ENCODE measurements around the gene EHBP1. TPM values are rescaled to one million over a fixed set of nuclear protein-coding genes. Genes with fewer than 3 reads are reported as not detected.
A peak's percentile ranks its signal among the peaks of the same experiment; 100 is the strongest.

The EHBP1 gene
- total and polyA plus RNA-seq, 4 experiments from 2014 or later, result 9.2 to 31.9 (median 21.0) TPM

DNA sequence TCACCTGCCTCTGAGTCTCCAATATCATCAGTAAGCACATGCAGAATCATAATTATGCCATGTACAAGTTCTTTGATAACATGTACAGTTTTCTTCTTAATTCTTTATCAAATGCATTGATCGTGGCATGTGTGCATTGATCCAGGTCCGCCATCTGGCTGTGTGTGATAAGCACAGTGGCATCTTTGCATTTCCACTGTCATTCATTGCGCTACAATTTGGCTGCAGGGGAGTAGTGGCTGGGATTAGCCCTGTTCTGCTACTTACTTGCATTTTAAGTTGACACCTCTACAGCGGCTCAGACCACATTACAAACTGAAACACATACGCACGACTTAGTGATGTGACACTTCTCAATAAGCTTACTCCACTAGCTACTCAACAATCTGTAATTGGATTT lies 261.5 kb downstream of the EHBP1 start:
- Mint-ChIP-seq H3K27me3 (no peaks in the 10 kb centered on the region), H3K9me3 (no peaks in the 10 kb centered on the region), H3K4me1 (no peaks in the 10 kb centered on the region), H3K27ac (no peak overlapping the region), H3K4me3 (no peak overlapping the region), H3K36me3 (peaks cover 7 to 10% of the 10 kb centered on the region in 2 donors)
- CTCF ChIA-PET (ENCODE audit: partially characterized antibody), result no interaction called here
- no peak overlapping the region for H3K4me3 ChIP-seq (ENCODE audit: low read length in 2 of 2)
- no peaks in the 10 kb centered on the region for H3K9me3 ChIP-seq (ENCODE audit: control insufficient read depth in 1 of 2, low read length in 2 of 2)
- H3K27me3 ChIP-seq (ENCODE audit: insufficient read depth, low read length), result no peaks in the 10 kb centered on the region
- no peak for DNase-seq
- H3K4me1 ChIP-seq (ENCODE audit: insufficient read depth, low read length), result no peaks in the 10 kb centered on the region
- intact Hi-C loops (cut with micrococcal nuclease), result no loop called here
- H3K36me3 ChIP-seq (ENCODE audit: insufficient read depth, low read length), result no peaks in the 10 kb centered on the region
- no peak overlapping the region for H3K27ac ChIP-seq (ENCODE audit: low read depth, low read length)
- POLR2A ChIA-PET (ENCODE audit: partially characterized antibody), result no interaction called here

DNA sequence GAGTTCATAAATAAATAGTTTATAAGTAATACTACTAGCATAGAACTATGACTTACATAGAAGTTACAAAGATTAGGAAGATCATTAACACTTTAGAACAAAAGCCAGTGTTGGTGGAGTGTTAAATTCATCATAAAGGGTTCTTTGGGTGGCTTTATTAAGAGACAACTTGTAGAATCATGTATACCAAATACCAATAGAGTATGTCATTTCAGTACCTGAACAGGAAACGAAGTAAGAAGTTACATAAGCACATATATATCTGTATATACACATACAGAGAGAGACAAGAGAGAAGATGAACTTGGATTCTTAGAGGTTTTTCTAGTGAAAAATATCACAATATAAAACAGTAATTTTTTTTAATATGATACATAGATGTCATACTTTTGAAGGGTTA lies 262.7 kb downstream of the EHBP1 start:
- intact Hi-C loops (cut with micrococcal nuclease), result no loop called here
- POLR2A ChIA-PET (ENCODE audit: partially characterized antibody), result no interaction called here
- no peak overlapping the region for H3K4me3 Mint-ChIP-seq

DNA sequence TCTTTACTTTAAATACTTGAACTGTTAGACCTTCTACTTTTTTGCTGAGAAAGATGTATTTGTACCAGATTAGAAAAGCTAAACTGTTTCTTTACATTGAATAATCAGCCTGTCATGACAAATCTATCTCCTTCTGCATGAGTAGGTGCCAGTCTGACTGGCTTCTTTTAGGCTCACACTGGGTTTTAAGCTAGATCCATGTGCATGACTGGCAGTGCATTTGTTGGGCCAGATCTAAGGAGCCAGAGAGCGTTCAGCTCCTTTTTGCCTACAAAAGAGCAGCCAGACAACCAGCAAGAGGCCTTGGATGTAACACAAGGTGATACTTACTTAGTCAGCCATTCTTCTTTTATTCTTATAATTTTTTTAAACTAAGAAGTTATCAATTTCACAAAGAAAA lies 263.2 kb downstream of the EHBP1 start:
- Histone ChIP-seq H3K4me3 (ENCODE audit: low read length in 2 of 2) (no peak overlapping the region), H3K36me3 (ENCODE audit: insufficient read depth, low read length) (no peaks in the 10 kb centered on the region), H3K27me3 (ENCODE audit: insufficient read depth, low read length) (no peaks in the 10 kb centered on the region), H3K27ac (ENCODE audit: low read depth, low read length) (no peak overlapping the region), H3K4me1 (ENCODE audit: insufficient read depth, low read length) (no peaks in the 10 kb centered on the region), H3K9me3 (ENCODE audit: control insufficient read depth in 1 of 2, low read length in 2 of 2) (no peaks in the 10 kb centered on the region)
- Mint-ChIP-seq H3K36me3 (peaks cover 7 to 13% of the 10 kb centered on the region in 2 donors), H3K4me1 (no peaks in the 10 kb centered on the region), H3K9me3 (no peaks in the 10 kb centered on the region), H3K27me3 (no peaks in the 10 kb centered on the region), H3K4me3 (no peak overlapping the region), H3K27ac (no peak overlapping the region)
- intact Hi-C loops (cut with micrococcal nuclease), result no loop called here
- ChIA-PET CTCF (ENCODE audit: partially characterized antibody) (no interaction called here), POLR2A (ENCODE audit: partially characterized antibody) (no interaction called here)
- no peak for DNase-seq

More for the DNA sequence above, 262.7 kb downstream of the EHBP1 start:
- Histone ChIP-seq H3K4me3 (ENCODE audit: low read length in 2 of 2) (no peak overlapping the region), H3K27me3 (ENCODE audit: insufficient read depth, low read length) (no peaks in the 10 kb centered on the region), H3K36me3 (ENCODE audit: insufficient read depth, low read length) (no peaks in the 10 kb centered on the region), H3K9me3 (ENCODE audit: control insufficient read depth in 1 of 2, low read length in 2 of 2) (no peaks in the 10 kb centered on the region), H3K4me1 (ENCODE audit: insufficient read depth, low read length) (no peaks in the 10 kb centered on the region), H3K27ac (ENCODE audit: low read depth, low read length) (no peak overlapping the region)
- H3K27me3 Mint-ChIP-seq, result no peaks in the 10 kb centered on the region
- H3K27ac Mint-ChIP-seq, result no peak overlapping the region
- no peak for DNase-seq
- peaks cover 7 to 13% of the 10 kb centered on the region in 2 donors for H3K36me3 Mint-ChIP-seq
- H3K4me1 Mint-ChIP-seq, result no peaks in the 10 kb centered on the region
- CTCF ChIA-PET (ENCODE audit: partially characterized antibody), result no interaction called here
- no peaks in the 10 kb centered on the region for H3K9me3 Mint-ChIP-seq

DNA sequence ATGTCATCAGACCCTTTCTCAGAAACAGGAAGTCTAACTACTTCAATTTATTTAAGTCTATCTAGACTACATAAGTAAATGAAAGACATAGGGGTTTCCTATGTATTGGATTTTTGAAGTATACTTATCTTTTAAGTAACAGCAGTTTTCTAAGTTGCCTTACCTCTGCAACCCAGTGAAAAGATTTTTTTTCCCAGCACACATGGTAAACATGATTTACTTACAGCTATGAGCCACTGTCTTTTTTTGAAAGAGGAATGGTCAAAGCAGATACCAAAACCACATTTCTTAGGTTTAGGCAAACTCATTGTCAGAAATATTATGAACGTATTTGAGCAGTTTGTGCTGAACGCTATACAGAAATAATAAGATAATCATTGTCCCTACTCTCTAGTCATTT lies 266.4 kb downstream of the EHBP1 start:
- DNase-seq, result no peak
- ChIA-PET POLR2A (ENCODE audit: partially characterized antibody) (no interaction called here), CTCF (ENCODE audit: partially characterized antibody) (no interaction called here)
- Mint-ChIP-seq H3K27me3 (no peaks in the 10 kb centered on the region), H3K4me3 (no peak overlapping the region), H3K4me1 (no peaks in the 10 kb centered on the region), H3K27ac (peak overlapping the region in 1 of 7 donors; percentile 8), H3K9me3 (peaks cover 0 to 2% (median 0%) of the 10 kb centered on the region in 8 donors), H3K36me3 (peaks cover 0 to 3% of the 10 kb centered on the region in 2 donors)
- intact Hi-C loops (cut with micrococcal nuclease), result no loop called here
- Histone ChIP-seq H3K27me3 (ENCODE audit: insufficient read depth, low read length) (no peaks in the 10 kb centered on the region), H3K36me3 (ENCODE audit: insufficient read depth, low read length) (no peaks in the 10 kb centered on the region), H3K27ac (ENCODE audit: low read depth, low read length) (no peak overlapping the region), H3K9me3 (ENCODE audit: control insufficient read depth in 1 of 2, low read length in 2 of 2) (no peaks in the 10 kb centered on the region), H3K4me3 (ENCODE audit: low read length in 2 of 2) (no peak overlapping the region), H3K4me1 (ENCODE audit: insufficient read depth, low read length) (no peaks in the 10 kb centered on the region)

DNA sequence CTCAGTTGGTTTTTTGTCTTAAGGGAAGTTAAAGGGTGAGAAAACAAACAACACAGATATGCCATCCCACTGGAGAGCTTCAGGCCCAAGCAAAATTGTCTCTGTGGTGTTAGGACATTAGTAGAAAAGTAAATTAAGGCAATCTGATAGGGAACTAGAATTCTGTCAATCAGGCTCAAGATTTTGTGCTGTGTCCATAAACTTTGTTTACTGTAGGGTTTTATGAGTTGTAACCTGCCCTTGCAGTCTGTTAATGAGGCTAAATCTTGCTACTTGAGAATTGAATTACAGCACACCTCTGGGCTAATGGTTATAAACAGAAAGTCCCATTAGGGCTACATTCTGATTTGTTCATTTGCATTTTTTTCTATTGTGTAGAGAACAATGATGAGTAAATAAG lies 267.1 kb downstream of the EHBP1 start:
- Mint-ChIP-seq H3K27ac (no peak overlapping the region), H3K36me3 (peaks cover 0 to 3% of the 10 kb centered on the region in 2 donors), H3K4me3 (no peak overlapping the region), H3K9me3 (peaks cover 0 to 2% (median 0%) of the 10 kb centered on the region in 8 donors), H3K27me3 (no peaks in the 10 kb centered on the region), H3K4me1 (no peaks in the 10 kb centered on the region)
- no peak for DNase-seq
- Histone ChIP-seq H3K27me3 (ENCODE audit: insufficient read depth, low read length) (no peaks in the 10 kb centered on the region), H3K27ac (ENCODE audit: low read depth, low read length) (no peak overlapping the region), H3K4me3 (ENCODE audit: low read length in 2 of 2) (no peak overlapping the region), H3K36me3 (ENCODE audit: insufficient read depth, low read length) (no peaks in the 10 kb centered on the region), H3K9me3 (ENCODE audit: control insufficient read depth in 1 of 2, low read length in 2 of 2) (no peaks in the 10 kb centered on the region), H3K4me1 (ENCODE audit: insufficient read depth, low read length) (no peaks in the 10 kb centered on the region)
- intact Hi-C loops (cut with micrococcal nuclease), result no loop called here
- POLR2A ChIA-PET (ENCODE audit: partially characterized antibody), result no interaction called here
- CTCF ChIA-PET (ENCODE audit: partially characterized antibody), result no interaction called here

DNA sequence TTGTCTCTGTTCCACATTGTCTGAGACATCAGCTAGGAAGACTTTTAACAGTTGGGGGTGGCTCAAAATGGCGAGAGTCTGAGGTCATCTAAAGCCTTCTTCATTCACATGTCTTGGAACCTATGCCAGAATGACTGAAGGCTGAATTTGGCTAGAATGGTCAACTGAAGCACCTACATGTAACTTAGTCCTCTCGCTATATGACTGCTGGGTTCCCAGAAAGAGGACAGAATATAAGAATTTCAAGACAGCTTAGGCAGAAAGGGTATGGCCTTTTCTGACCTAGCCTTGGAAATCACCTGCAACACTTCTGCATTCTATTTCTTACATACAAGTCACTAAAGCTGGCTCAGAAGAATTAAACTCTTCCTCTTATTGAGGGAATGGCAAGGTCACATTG lies 269.5 kb downstream of the EHBP1 start:
- H3K9me3 Mint-ChIP-seq, result peaks cover 0 to 2% (median 0%) of the 10 kb centered on the region in 8 donors
- POLR2A ChIA-PET (ENCODE audit: partially characterized antibody), result no interaction called here
- intact Hi-C loops (cut with micrococcal nuclease), result no loop called here
- no peaks in the 10 kb centered on the region for H3K27me3 ChIP-seq (ENCODE audit: insufficient read depth, low read length)
- H3K4me3 ChIP-seq (ENCODE audit: low read length in 2 of 2), result no peak overlapping the region
- H3K27me3 Mint-ChIP-seq, result no peaks in the 10 kb centered on the region
- H3K27ac ChIP-seq (ENCODE audit: low read depth, low read length), result no peak overlapping the region
- no peak overlapping the region for H3K27ac Mint-ChIP-seq
- H3K9me3 ChIP-seq (ENCODE audit: control insufficient read depth in 1 of 2, low read length in 2 of 2), result no peaks in the 10 kb centered on the region
- CTCF ChIA-PET (ENCODE audit: partially characterized antibody), result no interaction called here
- H3K36me3 Mint-ChIP-seq, result peaks cover 7% of the 10 kb centered on the region in 2 donors
- H3K4me1 ChIP-seq (ENCODE audit: insufficient read depth, low read length), result no peaks in the 10 kb centered on the region
- no peak for DNase-seq
- H3K4me3 Mint-ChIP-seq, result no peak overlapping the region
- H3K4me1 Mint-ChIP-seq, result no peaks in the 10 kb centered on the region
- no peaks in the 10 kb centered on the region for H3K36me3 ChIP-seq (ENCODE audit: insufficient read depth, low read length)

DNA sequence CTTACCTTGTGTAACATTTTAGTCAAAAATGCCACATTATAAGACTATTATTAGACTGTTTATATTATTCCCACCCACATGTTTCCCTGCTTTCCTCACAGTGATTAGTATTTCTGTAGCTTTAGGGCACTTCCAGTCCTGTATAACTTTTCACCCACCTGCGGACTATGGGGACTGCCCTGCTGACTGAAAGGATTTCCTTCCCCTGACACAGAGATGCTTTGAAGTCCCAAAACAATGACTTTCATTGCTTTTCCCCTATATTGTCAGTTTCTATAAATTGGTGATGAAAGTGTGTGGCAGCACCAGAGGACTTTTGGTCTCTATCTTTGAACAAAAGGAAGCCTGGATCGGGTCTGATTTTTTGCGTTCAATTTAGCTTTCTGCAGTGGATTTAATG lies 286.1 kb downstream of the EHBP1 start:
- no peak overlapping the region for H3K4me3 Mint-ChIP-seq
- ChIA-PET CTCF (ENCODE audit: partially characterized antibody) (no interaction called here), POLR2A (ENCODE audit: partially characterized antibody) (no interaction called here)
- H3K27me3 ChIP-seq (ENCODE audit: insufficient read depth, low read length), result no peaks in the 10 kb centered on the region
- H3K27me3 Mint-ChIP-seq, result no peaks in the 10 kb centered on the region
- no peaks in the 10 kb centered on the region for H3K9me3 ChIP-seq (ENCODE audit: control insufficient read depth in 1 of 2, low read length in 2 of 2)
- peaks cover 23 to 44% of the 10 kb centered on the region in 2 donors for H3K36me3 Mint-ChIP-seq
- no peaks in the 10 kb centered on the region for H3K4me1 Mint-ChIP-seq
- intact Hi-C loops (cut with micrococcal nuclease), result no loop called here
- no peaks in the 10 kb centered on the region for H3K9me3 Mint-ChIP-seq
- no peak overlapping the region for H3K27ac Mint-ChIP-seq
- no peak overlapping the region for H3K27ac ChIP-seq (ENCODE audit: low read depth, low read length)
- no peak for DNase-seq
- peaks cover 4% of the 10 kb centered on the region for H3K36me3 ChIP-seq (ENCODE audit: insufficient read depth, low read length)
- H3K4me3 ChIP-seq (ENCODE audit: low read length in 2 of 2), result no peak overlapping the region
- no peaks in the 10 kb centered on the region for H3K4me1 ChIP-seq (ENCODE audit: insufficient read depth, low read length)

DNA sequence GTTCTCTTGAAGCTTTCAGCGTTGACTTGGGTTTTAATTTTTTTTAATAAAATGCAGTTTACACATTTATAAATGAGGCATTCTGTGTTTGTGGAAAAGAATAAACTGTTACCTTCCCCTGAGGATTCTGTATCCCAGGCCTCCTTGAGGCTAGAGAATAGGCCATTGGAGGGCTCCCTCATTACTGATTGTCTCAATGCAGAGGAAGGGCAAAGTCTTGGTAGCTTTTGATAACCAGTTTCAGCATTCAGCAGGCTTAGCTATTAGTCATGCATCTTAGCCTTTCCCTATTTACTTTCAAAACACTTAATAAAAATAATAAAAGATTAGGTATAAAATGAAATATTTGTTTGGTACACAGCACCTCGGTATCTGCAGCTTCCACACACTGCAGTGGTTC lies 287.0 kb downstream of the EHBP1 start:
- CTCF ChIA-PET (ENCODE audit: partially characterized antibody), result interaction anchor here (1.3 kb wide), 1 partner anchor 12 kb away, joined by 4 read pairs; no protein-coding TSS in a partner anchor
- no peaks in the 10 kb centered on the region for H3K9me3 Mint-ChIP-seq
- no peaks in the 10 kb centered on the region for H3K4me1 ChIP-seq (ENCODE audit: insufficient read depth, low read length)
- H3K4me1 Mint-ChIP-seq, result peaks cover 0 to 1% (median 0%) of the 10 kb centered on the region in 4 donors
- DNase-seq, result no peak
- no peaks in the 10 kb centered on the region for H3K27me3 Mint-ChIP-seq
- H3K27ac ChIP-seq (ENCODE audit: low read depth, low read length), result no peak overlapping the region
- peaks cover 27 to 51% of the 10 kb centered on the region in 2 donors for H3K36me3 Mint-ChIP-seq
- no peaks in the 10 kb centered on the region for H3K9me3 ChIP-seq (ENCODE audit: control insufficient read depth in 1 of 2, low read length in 2 of 2)
- intact Hi-C loops (cut with micrococcal nuclease), result no loop called here
- H3K4me3 Mint-ChIP-seq, result no peak overlapping the region
- H3K36me3 ChIP-seq (ENCODE audit: insufficient read depth, low read length), result peaks cover 5% of the 10 kb centered on the region
- H3K4me3 ChIP-seq (ENCODE audit: low read length in 2 of 2), result no peak overlapping the region
- H3K27me3 ChIP-seq (ENCODE audit: insufficient read depth, low read length), result no peaks in the 10 kb centered on the region
- POLR2A ChIA-PET (ENCODE audit: partially characterized antibody), result no interaction called here
- H3K27ac Mint-ChIP-seq, result no peak overlapping the region
